Right renal pelvis (tissue), 4 donors: ENCODE data around the gene EPS8. TPM values are rescaled to one million over a fixed set of nuclear protein-coding genes. Genes with fewer than 3 reads are reported as not detected.

ENCODE experiments used
- DNase-seq, 4 donors: peaks; one replicate each; pipeline ENCODE4 v3.0.0-alpha.2; 2013; ENCODE audit warnings: low read depth in 4 of 4, low spot score in 3 of 4, missing footprints in 1 of 4
- polyA plus RNA-seq, 4 donors: library from polyadenylated mRNA; unstranded; fragments of 120-200 nt; gene quantifications; one replicate each; pipeline ENCODE4 v1.2.1, GENCODE V29; 2013; ENCODE audit not compliant: insufficient read length in 4 of 4

The EPS8 gene
- polyA plus RNA-seq, 4 donors, result 56.9 to 65.8 (median 61.9) TPM

- DNase-seq, result no peak
Observed at GRCh38 chr12:15581006-15581405, 208.2 kb downstream of the EPS8 start.

DNA sequence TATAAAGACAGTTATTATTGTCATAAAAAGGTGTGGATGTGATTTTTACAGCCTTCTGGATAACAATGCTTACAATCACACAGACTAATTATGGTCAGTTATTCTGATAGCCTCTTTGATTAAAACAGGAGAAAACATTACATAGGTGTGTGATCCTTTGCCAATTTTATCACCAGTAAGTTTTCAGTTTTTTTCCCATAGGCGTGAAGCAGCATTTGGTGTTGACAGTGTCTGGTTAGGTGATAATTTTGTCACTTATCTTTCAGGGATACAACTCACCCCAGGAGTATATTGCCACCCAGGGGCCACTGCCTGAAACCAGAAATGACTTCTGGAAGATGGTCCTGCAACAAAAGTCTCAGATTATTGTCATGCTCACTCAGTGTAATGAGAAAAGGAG is 208.8 kb downstream of the EPS8 start:
- no peak for DNase-seq

GRCh38 chr12:15575671-15576541 is 213.3 kb downstream of the EPS8 start:
- DNase-seq, result peak in 2 of 4 donors; percentile 35 to 50

GRCh38 chr12:15574353-15574752 is 214.8 kb downstream of the EPS8 start:
- no peak for DNase-seq

Other genes starting within 250 kb of the EPS8 start
- gene STRAP, start 93.0 kb upstream of the EPS8 start, polyA plus RNA-seq, result 100 to 1,000 TPM; 180 to 213 (median 194) TPM
- gene DERA, start 121.9 kb upstream of the EPS8 start, polyA plus RNA-seq, result 10 to 100 TPM; 46.9 to 57.8 (median 51.3) TPM